Measurements from ENCODE around the gene ZBTB18. TPM values are rescaled to one million over a fixed set of nuclear protein-coding genes. Genes with fewer than 3 reads are reported as not detected.
A peak's percentile ranks its signal among the peaks of the same experiment; 100 is the strongest.

ZBTB18 gene
- total and polyA plus RNA-seq, 2 experiments from 2014 or later, result 1.5 to 16.0 TPM

DNA sequence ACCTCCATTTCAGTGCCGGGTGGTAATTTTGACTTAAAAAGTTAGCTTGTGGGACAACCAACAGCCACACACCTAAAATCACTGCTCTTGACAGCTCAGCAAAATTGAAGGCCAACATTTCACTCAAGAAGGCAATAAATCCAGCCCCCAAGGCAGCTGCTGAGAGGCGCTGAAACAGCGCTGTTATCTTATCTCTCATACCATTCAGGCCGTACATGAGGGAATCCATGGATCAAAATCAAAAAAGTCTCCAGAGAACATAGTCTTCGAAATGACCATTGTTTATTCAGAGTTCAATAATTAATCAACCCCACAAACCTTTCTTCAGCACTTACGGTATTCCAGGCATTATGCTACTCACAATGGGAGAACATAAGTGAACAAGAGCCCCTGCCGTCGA, 38.5 kb downstream of the ZBTB18 start:
- no peak overlapping the region for H3K27ac ChIP-seq
- TF ChIP-seq, protein P1, sequence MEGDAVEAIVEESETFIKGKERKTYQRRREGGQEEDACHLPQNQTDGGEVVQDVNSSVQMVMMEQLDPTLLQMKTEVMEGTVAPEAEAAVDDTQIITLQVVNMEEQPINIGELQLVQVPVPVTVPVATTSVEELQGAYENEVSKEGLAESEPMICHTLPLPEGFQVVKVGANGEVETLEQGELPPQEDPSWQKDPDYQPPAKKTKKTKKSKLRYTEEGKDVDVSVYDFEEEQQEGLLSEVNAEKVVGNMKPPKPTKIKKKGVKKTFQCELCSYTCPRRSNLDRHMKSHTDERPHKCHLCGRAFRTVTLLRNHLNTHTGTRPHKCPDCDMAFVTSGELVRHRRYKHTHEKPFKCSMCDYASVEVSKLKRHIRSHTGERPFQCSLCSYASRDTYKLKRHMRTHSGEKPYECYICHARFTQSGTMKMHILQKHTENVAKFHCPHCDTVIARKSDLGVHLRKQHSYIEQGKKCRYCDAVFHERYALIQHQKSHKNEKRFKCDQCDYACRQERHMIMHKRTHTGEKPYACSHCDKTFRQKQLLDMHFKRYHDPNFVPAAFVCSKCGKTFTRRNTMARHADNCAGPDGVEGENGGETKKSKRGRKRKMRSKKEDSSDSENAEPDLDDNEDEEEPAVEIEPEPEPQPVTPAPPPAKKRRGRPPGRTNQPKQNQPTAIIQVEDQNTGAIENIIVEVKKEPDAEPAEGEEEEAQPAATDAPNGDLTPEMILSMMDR (IDR thresholded peaks at IDR 0.05; ENCODE audit: low read depth, low read length), result no peak
- H3K4me1 ChIP-seq (ENCODE audit: low read depth), result peaks cover 5% of the 10 kb centered on the region
- no peaks in the 10 kb centered on the region for H3K9me3 ChIP-seq (ENCODE audit: low read depth)
- peak in 1 of 2 donors; percentile 16 for DNase-seq (ENCODE audit: low read depth in 1 of 2, low spot score in 1 of 2)
- no peaks in the 10 kb centered on the region for H3K27me3 ChIP-seq
- no peak overlapping the region for H3K4me3 ChIP-seq
- H3K36me3 ChIP-seq, result no peaks in the 10 kb centered on the region

DNA sequence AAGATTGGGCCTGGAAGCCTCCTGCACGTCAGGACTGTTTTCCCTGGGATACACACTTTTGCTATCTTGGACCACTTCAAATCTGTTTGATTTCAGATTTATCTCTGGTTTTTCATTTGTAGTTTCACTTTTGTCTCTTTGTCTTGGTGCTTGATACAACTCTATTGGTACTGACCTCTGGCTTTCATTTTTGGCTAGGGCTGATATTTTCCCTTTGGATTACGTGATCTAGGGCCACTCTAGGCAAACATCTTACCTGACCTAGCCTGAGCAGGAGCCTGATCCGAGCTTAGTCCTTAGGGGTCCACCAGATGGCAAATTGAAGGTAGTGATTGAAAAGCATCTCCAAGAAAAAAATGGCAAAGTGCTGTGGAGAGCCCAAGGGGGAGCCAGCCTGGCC, 39.6 kb downstream of the ZBTB18 start:
- TF ChIP-seq, protein P1 (IDR thresholded peaks at IDR 0.05; ENCODE audit: low read depth, low read length), result no peak
- Histone ChIP-seq H3K4me3 (no peak overlapping the region), H3K9me3 (ENCODE audit: low read depth) (no peaks in the 10 kb centered on the region), H3K4me1 (ENCODE audit: low read depth) (peaks cover 5% of the 10 kb centered on the region), H3K27me3 (no peaks in the 10 kb centered on the region), H3K27ac (no peak overlapping the region), H3K36me3 (no peaks in the 10 kb centered on the region)
- DNase-seq (ENCODE audit: low read depth in 1 of 2, low spot score in 1 of 2), result no peak

GRCh38 chr1:244092293-244092963, 41.3 kb downstream of the ZBTB18 start:
- TF ChIP-seq, protein P1 (IDR thresholded peaks at IDR 0.05; ENCODE audit: low read depth, low read length), result no peak
- Histone ChIP-seq H3K36me3 (no peaks in the 10 kb centered on the region), H3K4me3 (no peak overlapping the region), H3K27me3 (no peaks in the 10 kb centered on the region), H3K27ac (no peak overlapping the region), H3K4me1 (ENCODE audit: low read depth) (peaks cover 5% of the 10 kb centered on the region), H3K9me3 (ENCODE audit: low read depth) (no peaks in the 10 kb centered on the region)
- peak in 1 of 2 donors; percentile 43 for DNase-seq (ENCODE audit: low read depth in 1 of 2, low spot score in 1 of 2)

DNA sequence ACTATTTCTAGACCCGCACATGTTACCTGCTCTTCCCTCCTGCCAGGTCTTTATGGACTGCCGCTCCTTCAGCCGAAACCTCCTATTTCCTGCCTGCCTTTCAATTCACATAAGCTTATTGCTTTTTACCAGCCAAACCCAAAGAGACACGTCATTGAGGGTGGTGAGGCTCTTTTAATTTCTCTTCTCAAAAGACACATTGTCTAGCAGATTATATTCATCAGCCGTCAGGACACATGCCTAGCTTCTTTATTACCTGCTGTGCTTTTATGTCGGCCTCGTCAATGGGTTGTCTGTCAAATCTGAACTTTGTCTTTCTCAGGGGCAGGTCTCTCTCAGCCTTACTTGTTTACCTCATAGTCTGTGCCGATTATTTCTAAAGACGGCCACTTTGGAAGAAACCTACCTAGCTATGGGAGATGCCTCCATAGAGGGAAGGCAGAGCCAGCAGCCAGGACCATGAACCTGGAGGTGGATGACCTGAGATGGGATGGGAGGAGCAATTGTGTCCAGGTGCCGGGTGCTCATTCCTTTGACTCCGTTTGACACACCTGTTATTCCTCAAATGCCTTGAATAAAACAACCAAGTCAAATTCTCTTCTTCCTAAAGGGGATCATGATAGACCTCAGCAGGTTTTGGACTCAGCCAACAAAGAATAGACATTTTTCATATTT, 42.0 kb downstream of the ZBTB18 start:
- no peaks in the 10 kb centered on the region for H3K9me3 ChIP-seq (ENCODE audit: low read depth)
- H3K27me3 ChIP-seq, result no peaks in the 10 kb centered on the region
- H3K4me3 ChIP-seq, result no peak overlapping the region
- H3K27ac ChIP-seq, result no peak overlapping the region
- TF ChIP-seq, protein P1 (IDR thresholded peaks at IDR 0.05; ENCODE audit: low read depth, low read length), result no peak
- H3K36me3 ChIP-seq, result no peaks in the 10 kb centered on the region
- DNase-seq (ENCODE audit: low read depth in 1 of 2, low spot score in 1 of 2), result no peak
- peaks cover 5% of the 10 kb centered on the region for H3K4me1 ChIP-seq (ENCODE audit: low read depth)

GRCh38 chr1:244094880-244095528, 43.9 kb downstream of the ZBTB18 start:
- no peak overlapping the region for H3K4me3 ChIP-seq
- H3K27ac ChIP-seq, result no peak overlapping the region
- no peak for DNase-seq (ENCODE audit: low read depth in 1 of 2, low spot score in 1 of 2)
- TF ChIP-seq, protein P1 (IDR thresholded peaks at IDR 0.05; ENCODE audit: low read depth, low read length), result no peak
- H3K36me3 ChIP-seq, result no peaks in the 10 kb centered on the region
- no peaks in the 10 kb centered on the region for H3K4me1 ChIP-seq (ENCODE audit: low read depth)
- H3K27me3 ChIP-seq, result no peaks in the 10 kb centered on the region
- H3K9me3 ChIP-seq (ENCODE audit: low read depth), result no peaks in the 10 kb centered on the region

Measured in cardiac muscle cell (in vitro differentiated cells and primary cell).